ENCODE data around the gene CDC25C.

DNA sequence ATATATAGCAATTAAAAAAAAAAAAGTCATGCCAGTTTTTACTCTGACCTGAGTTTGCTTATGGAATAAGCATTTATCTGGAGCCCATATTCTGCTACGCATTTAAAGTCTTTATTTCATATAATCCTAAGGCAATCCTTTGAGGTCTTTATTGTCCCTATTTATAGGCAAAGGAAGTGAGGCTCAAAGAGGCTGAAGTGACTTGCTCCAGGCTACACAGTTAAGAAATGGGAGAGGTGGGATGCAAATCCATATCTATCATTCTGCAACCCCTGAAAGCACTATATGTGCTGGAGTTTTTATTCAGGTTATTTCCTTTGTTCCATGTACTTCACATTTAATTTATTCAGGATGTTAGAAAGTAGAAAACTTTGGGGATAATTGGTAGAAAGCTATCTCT is 33.0 kb upstream of the CDC25C start:
- TF ChIP-seq, protein P1, sequence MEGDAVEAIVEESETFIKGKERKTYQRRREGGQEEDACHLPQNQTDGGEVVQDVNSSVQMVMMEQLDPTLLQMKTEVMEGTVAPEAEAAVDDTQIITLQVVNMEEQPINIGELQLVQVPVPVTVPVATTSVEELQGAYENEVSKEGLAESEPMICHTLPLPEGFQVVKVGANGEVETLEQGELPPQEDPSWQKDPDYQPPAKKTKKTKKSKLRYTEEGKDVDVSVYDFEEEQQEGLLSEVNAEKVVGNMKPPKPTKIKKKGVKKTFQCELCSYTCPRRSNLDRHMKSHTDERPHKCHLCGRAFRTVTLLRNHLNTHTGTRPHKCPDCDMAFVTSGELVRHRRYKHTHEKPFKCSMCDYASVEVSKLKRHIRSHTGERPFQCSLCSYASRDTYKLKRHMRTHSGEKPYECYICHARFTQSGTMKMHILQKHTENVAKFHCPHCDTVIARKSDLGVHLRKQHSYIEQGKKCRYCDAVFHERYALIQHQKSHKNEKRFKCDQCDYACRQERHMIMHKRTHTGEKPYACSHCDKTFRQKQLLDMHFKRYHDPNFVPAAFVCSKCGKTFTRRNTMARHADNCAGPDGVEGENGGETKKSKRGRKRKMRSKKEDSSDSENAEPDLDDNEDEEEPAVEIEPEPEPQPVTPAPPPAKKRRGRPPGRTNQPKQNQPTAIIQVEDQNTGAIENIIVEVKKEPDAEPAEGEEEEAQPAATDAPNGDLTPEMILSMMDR (IDR thresholded peaks at IDR 0.05), result no peak
- TF ChIP-seq FOXK1 (CRISPR knock-in tag; IDR thresholded peaks at IDR 0.05) (no peak), SP1 (CRISPR knock-in tag; conservative IDR thresholded peaks at IDR 0.05) (no peak), TEAD4 (CRISPR knock-in tag; IDR thresholded peaks at IDR 0.05) (no peak), GTF2I (CRISPR knock-in tag; conservative IDR thresholded peaks at IDR 0.05) (no peak)
- TF ChIP-seq, protein P2, sequence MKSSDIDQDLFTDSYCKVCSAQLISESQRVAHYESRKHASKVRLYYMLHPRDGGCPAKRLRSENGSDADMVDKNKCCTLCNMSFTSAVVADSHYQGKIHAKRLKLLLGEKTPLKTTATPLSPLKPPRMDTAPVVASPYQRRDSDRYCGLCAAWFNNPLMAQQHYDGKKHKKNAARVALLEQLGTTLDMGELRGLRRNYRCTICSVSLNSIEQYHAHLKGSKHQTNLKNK (CRISPR knock-in tag; IDR thresholded peaks at IDR 0.05), result no peak

Data from WTC11 (cell line).